Stimulated activated CD4-positive, alpha-beta T cell treated with anti-CD3 and anti-CD28 coated beads, TNF-alpha, amount 100 ng/mL, for 48 hours (primary cell): ENCODE results near the gene DOK6.
A peak's percentile ranks its signal among the peaks of the same experiment; 100 is the strongest.
"Not testable (repeated sequence)": the region's sequence is repeated elsewhere in the genome, so short reads cannot be mapped to it uniquely, and the experiment has no call there.

ENCODE experiments used
- DNase-seq, 3 donors: peaks; one replicate each; pipeline ENCODE4 v3.0.0-alpha.2; 2020; ENCODE audit warnings: low read depth in 3 of 3

DOK6 gene

DNA sequence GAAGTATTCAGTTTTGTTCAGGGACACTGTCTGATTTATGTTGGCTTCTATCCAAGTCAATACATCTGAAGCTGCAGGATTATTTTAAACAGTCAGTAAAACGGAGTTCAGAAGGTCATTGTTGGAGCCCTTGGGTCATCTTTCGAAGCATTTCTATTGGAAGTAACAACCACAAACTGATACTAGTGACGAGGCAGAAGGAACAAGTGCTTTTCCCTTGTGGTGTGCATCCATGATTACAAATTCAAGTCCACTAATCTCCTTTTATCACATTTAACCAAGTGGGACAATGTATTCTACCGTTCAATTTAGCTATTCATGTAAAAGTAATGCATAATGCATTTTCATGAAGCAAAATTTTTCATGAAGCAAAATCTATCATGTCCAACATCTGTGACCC, 470.0 kb downstream of the DOK6 start:
- DNase-seq = no peak

DNA sequence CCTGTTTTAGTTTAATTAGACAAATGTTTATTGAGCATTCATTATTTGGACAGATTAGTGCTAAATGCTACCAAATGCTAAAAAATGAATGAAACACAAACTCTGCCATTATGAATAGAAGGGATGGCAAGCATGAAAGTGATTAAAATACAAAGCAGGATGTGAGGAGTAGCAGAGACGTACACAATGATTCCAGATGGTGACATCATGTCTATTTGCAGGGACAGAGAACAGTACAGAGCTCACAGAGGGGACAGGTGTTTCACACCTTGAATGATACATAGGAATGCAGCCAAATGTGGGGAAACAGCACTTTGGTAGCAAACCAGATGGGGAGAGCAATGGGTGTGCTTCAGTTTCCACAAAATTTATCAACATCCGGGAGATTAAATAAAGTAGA, 470.7 kb downstream of the DOK6 start:
- DNase-seq = no peak

DNA sequence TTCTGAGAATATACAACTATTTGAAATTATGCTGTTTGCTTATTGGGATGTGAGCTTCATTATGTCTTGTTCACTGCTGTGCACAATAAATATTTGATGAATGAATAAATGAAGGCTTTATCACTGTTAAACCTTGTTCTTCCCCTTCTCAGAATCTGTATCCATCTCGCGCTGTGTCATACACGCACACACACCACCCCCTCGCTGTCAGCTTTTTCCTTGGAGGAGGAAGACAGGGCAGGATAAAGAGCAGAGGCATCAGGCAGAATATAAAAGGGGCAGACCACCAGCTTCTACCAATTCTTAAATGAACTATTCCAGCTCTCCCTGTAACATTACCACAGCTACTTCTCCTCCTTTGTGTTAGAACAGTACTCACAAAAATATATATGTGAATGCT, 472.0 kb downstream of the DOK6 start:
- no peak for DNase-seq

DNA sequence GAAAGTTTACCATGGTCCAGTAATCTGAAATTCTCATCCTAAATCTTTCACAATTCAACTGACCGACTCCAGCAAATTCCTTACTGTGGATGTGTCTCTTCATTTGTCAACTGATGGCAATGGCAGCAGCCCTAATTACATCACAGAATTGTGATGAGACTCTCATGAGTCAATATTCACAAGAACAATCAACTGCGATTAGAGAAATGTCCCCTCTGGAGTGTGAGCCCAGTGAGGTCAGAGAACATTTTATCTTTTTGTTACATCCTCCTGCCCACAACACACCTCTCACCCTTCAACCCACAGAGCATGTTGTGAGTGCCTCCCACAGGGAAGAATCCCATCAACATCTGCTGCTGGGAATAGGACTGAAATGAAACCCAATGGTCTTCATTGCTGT, 473.4 kb downstream of the DOK6 start:
- DNase-seq = no peak

DNA sequence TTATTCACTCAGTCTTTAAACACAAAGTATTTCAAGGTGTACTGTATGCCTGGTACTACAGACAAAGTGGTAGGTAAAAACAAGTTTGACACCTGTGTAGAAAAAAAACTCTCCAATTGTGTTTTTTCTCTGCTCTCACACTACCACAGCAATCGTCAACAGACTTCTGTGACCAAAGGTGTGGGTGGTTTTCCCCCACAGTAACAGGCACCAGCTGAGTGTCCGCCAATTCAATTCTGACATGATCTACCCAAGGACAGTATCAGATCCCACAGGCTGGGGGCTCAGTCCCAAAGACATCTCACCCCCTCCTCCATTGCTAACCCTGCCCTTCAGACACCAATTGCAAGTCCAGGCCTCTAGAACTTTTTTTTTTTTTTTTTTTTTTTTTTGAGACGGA, 475.8 kb downstream of the DOK6 start:
- no peak for DNase-seq

DNA sequence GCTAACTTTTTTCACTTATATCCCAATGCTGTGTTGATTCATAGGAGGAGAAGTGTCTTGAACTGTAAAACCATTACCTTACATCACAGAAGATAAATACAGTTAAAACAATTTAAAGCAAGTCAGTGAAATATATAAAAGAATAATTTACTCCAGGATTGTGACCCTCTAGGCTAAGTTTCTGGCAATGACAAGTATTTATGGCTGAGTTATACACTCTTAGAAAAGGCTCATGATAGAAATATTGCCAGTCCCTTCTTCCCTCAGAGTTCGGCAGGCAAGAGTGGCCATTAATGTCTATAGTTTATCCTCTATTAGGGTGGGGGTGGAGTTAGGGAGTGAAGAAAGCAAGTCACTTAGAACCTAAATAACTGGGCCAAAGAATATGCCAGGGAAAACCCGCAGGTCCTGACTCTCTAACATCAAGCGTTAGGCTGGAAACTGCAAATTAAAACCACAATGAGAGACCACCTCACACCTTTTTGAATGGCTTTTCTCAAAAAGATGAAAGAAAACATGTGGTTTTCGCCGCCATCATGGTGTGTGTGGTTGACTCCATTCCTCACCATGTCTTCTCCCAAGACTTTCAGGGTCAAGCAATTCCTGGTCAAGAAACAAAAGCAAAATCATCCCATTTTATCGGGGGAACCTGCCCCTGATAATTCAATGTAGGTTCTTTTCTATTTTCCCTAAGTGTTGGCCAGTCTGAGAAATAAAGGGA, 477.7 kb downstream of the DOK6 start:
- DNase-seq = no peak

DNA sequence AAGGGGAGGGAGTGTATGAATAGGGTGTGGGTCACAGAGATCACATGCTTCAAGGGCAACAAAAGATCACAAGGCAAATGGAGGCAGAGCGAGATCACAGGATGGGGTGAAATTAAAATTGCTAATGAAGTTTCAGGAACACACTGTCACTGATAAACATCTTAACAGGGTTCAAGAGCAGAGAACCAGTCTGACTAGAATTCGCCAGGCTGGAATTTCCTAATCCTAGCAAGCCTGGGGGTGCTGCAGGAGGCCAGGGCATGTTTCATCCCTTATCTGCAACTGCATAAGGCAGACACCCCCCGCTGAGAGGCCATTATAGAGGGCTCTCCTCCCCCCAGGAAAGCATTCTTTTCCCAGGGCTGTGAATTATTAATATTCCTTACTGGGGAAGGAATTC, 478.4 kb downstream of the DOK6 start:
- not testable (repeated sequence) for DNase-seq

DNA sequence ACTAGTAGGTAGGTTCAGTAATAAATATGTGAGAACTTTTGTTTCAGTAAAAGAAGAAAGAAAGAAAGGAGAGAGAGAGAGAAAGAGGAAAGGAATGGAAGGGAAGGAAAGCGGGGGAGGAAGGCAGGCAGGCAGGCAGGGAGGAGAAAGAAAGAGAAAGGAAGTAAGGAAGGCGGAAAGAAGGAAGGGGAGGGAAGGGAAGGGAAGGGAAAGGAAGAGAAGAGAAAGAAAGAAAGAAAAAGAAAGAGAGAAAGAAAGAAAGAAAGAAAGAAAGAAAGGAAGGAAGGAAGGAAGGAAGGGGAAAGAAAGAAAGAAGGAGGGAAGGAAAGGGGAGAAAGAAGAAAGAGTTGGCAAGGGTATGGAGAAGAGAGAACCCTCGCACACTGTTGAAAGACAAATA, 479.4 kb downstream of the DOK6 start:
- DNase-seq = no peak

DNA sequence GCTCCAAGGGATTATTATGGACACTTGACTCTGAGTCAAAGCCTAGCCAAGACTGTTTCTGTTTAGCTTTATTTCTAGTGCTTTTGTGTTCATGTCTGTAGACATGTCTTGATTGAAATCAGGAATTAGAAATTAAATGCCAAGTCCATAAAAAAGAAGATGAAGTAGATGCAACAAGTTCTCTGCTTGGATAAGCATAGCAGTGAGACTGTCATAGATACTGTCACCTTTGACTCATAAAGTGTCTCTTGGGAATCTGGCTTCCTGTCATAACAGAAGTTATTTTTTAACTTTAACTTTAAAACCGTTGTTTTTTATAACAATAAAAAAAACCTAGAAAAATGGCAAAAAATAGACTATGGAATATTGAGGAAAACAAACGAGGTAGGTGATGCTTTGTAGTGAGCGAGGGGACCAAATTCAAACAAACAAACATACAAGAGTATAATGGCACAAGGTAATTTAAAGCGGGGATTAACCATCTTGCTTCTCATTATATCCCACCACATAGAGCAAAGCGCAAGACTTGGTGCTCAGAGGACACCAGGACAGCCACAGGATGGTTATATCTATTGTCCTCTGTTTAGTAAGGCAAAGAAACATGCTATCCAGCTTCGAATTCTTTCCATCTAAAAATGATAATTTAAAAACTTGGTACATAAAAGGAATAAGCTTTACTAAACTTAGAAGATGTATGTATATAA, 482.4 kb downstream of the DOK6 start:
- DNase-seq = no peak

DNA sequence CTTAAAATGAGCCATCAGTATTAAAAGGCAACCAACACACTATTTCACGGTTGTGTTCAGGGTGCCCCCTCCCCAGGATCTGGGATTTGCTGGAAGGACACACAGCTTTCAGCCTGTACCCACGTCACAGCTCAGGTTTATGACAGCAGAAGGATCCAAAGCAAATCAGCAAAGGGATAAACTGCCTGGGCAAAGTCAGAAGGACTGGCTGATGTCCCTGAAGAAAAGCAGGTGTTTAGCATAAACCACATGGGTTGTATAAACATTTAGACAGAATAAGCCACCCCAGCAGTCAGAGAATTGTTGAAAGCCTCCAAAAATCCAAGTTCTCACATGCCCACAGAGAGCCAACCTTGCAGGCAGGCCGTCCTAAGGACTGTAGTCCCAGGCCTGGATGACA, 483.1 kb downstream of the DOK6 start:
- no peak for DNase-seq

DNA sequence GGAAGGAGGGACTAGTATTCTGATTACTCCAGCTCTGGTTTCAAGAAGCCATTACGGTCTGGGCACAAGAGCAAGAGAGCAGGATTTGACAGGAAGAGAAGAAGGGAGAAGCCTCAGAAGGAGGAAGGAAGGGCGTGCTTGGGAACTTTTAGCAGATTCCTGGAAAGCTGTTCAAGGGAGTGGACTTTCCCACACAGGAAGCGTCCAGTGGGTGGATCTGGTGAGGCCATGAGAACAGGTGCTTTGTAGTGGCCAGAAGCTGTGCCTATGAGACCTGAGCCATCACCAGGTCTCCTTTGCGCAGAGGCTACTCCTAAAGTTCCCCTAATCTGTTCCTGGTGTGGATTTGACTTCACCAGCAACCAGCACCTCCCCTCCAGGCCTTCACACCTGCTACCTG, 484.7 kb downstream of the DOK6 start:
- no peak for DNase-seq

DNA sequence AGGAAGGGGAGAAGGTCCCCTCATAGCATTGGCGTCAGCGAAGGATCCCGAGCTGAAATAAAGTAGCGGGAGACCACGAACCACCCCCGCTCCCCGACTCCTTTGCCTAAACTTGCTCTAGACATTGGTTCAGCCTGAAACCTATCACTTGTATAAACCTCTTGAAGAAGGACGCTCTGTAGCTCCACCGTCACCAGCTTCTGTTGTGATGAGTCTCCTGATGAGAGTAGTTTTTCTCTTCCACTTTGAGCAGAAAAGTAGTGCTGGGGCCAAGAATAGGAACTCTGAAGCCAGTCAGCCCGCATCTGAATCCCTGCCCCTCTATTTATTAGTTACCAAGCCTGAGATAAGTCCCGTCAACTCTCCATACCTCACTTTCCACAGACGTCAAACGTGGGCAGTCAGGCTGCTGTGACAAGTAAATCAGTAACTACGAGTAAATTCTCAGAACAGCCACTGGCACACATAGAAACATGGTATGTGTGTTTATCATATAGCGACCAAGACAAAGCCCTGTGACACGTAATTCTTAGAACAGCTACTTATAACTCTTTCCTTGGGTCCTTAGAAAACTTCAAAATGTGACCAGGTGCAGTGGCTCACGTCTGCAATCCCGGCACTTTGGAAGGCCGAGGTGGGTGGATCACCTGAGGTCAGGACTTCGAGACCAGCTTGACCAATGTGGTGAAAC, 485.3 kb downstream of the DOK6 start:
- peak in 2 of 3 donors; percentile 47 for DNase-seq

DNA sequence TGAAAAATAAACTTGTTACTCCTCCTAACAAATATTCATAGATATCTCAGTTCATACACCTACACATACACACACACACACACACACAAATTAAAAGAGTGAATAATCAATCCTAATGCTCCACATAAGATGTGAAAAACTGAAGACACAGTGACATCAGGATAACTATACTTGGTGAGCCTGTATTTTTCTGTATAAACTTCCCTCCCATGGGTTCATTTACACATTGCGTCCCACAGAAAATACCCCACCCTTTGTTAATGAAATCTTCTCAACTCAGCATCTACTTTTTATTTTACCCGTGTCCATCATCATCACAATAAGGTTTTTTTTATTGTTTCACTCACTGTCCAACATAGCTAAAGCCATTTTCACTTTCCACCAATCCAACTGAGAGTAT, 486.6 kb downstream of the DOK6 start:
- DNase-seq = no peak

DNA sequence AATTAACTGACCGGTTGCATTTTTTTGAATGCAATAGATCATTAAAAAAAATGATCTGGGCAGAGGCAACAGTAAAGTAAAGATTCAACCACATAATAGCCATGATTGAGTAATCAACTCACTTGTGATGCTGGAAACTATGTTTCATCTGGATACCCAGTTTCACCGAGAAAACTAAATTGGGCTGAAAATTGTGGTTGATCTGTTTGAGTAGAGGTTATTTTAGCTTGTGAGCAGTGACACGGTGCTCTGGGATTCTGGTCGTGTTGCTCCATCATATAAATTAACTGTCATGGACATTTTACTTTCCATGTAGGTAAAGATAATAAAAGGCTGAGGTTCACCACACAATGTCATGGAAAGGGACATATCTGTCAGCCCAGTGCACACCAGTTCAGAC, 488.3 kb downstream of the DOK6 start:
- DNase-seq = no peak

DNA sequence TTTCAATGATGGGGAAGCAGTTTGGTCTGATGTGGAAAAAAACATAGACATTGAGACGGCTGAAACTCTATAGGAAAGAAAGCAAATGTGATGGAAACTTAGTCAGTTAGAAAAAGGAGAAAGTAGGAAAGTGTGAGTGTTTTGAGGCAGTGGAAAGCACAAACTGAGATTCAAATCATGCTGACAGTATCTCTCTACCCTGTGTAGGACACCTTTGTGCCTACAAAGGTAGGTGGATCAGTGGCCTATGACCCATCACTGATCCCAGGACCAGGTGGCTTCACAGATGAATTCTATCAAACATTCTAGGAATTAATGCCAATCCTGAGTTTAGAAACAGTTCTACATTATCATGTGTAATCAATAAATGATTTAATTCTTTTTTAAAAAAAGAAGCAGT, 489.9 kb downstream of the DOK6 start:
- no peak for DNase-seq

DNA sequence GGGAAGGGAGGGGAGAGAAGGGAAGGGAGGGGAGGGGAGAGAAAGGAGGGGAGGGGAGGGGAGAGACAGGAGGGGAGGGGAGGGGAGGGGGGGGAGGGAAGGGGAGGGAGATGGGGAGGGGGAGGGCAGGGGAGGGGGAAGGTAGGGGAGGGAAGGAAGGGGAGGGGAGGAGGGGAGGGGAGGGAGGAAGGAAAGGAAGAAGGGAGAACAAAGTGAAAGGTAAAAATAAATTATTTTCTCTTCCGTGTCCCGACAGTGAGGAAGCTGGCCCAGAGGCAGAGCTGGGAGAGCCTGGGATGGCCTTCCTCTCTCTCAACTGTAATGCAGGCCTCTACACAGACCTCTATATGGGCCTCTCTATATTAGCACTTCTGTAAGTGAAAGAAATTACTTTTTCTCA, 493.8 kb downstream of the DOK6 start:
- no peak for DNase-seq

DNA sequence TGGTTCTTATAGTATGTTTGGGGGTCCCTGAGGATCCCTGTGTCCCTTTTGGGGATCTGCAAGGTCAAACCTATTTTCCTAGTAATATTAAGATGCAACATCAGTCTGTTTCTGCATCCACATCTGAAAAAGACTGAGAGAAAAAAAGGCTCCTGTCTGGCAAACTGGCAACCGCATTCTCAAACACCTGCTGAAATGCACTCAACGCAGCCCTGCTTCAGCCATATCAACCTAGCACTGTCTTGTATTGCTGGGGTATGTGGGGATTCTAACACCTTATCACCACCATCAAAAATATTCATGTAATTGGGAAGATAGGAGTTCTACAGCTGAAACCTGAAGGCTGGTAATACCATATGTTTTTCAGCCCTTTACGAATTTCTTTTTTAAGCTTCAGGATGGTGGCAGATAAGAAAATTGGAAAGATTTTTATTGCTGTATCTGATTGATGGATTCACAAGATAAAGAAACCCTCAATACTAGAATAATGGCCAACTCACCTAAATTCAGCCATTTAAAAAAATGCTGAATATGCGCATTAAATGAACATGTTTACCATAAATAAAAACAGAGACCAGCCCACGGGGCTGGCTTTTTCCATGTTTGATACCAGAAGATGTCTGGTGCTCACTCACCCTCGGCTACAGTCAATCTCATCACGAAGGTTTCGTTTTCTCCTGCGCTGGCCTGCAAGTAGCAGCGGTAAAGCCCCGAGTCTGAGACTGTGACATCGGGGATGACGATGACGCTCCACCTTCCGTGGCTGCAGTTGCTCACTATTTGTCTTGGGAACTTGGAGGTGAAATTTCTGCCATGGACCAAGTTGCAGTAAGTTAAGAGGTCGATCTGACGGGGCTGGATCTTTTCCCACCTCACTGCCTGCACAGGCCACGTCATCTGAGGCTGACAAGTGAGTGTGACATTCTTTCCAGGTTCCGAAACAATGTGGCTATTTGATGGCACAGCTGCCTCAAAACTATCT, 494.7 kb downstream of the DOK6 start:
- no peak for DNase-seq

DNA sequence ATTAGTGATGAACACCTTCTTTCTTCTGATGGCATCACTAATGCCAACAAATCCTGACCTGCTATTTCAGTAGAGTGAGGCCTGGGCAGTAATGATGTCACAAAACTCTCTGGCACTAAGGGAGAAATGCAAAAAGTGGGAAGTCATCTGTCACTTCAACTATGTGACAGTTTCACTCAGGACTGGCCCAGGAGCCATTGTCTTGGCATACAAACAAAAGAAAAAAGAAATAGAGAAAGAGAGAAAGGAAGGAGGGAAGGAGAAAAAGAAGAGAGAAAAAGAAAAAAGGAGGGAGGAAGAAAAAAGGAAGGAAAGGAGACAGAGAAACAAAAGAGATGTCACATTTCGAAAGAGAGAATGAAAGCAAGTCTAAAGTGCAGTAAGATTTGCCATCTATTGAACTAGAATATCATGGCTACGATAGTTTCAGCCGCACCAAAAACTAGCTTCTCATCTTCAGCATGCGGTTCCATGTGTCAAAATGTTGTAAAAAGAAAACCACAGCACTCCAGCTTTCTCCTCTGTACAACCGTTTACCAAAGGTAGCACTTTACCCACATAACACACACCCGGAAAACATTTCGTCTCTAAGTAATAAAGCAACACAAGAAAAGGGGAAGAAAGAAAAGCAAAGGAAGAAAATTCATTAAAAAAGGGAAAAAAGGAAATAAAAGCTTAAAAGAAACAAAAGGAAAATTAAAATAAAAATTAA, 496.9 kb downstream of the DOK6 start:
- peak in 1 of 3 donors; percentile 21 for DNase-seq

DNA sequence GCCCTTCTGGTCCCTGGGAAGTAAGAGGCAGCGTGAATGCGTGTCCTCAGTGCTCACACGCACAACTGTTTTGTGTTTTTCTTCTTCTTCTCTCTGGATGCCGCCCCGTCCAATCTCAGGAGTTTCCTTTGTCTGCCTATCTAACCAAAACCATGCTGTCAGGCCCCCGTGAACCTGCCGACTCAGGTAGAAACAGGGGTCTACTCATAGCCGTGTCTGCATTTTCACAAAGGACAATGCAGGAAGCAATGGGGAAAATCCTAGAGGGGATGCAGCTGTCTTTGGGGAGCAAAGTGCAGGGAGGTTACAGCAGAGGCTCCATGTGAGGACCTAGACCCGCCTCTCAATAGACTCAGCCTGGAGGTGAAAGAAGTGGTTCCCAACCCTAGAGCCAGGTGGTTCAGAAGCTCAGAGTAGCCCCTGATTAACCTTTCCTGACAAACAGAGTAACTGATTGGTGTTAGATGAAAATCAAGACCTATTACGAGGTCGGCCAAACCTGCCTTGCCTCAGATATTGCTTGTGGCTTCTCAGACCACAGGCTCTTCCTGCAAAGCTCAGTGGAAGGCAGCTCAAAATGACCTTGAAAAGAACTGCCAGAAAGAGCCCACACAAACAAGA, 497.7 kb downstream of the DOK6 start:
- DNase-seq = no peak
